ENCODE results near the gene ZRANB3.
"Not testable (repeated sequence)": the region's sequence is repeated elsewhere in the genome, so short reads cannot be mapped to it uniquely, and the experiment has no call there.

The ZRANB3 gene

GRCh38 chr2:135142323-135142722 is 388.7 kb downstream of the ZRANB3 start:
- TF ChIP-seq, protein P1, sequence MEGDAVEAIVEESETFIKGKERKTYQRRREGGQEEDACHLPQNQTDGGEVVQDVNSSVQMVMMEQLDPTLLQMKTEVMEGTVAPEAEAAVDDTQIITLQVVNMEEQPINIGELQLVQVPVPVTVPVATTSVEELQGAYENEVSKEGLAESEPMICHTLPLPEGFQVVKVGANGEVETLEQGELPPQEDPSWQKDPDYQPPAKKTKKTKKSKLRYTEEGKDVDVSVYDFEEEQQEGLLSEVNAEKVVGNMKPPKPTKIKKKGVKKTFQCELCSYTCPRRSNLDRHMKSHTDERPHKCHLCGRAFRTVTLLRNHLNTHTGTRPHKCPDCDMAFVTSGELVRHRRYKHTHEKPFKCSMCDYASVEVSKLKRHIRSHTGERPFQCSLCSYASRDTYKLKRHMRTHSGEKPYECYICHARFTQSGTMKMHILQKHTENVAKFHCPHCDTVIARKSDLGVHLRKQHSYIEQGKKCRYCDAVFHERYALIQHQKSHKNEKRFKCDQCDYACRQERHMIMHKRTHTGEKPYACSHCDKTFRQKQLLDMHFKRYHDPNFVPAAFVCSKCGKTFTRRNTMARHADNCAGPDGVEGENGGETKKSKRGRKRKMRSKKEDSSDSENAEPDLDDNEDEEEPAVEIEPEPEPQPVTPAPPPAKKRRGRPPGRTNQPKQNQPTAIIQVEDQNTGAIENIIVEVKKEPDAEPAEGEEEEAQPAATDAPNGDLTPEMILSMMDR (IDR thresholded peaks at IDR 0.05; ENCODE audit: low read depth, low read length, missing control alignments): no peak

GRCh38 chr2:135140606-135141005 is 390.4 kb downstream of the ZRANB3 start:
- TF ChIP-seq, protein P1 (IDR thresholded peaks at IDR 0.05; ENCODE audit: low read depth, low read length, missing control alignments): no peak
- no peak for DNase-seq (ENCODE audit: extremely low read depth, low read depth)

More at GRCh38 chr2:135142323-135142722, 388.7 kb downstream of the ZRANB3 start:
- no peak for DNase-seq (ENCODE audit: extremely low read depth, low read depth)
- H3K4me3 ChIP-seq (replicated peaks; ENCODE audit: low read depth, low read length): no peak overlapping the region

DNA sequence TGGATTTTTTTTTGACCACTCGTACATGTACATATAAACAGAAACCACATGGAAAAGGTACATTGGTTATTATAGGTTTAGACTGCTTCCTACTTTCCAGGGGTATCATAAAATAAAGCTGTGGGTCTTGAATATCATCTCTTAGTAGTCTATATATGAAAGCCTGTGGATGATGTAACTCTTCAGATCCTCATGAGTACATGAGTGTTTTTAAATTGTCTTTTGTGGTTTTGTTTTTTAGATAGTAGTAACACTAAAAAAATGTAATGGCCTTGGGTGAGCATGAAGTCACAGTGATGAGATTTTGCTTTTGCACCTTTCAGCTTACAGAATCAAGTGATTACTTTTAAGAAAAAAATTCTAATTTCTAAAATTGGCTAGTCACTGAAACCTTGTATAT is 398.7 kb downstream of the ZRANB3 start:
- TF ChIP-seq, protein P1 (IDR thresholded peaks at IDR 0.05; ENCODE audit: low read depth, low read length, missing control alignments): no peak
- no peak overlapping the region for H3K4me3 ChIP-seq (replicated peaks; ENCODE audit: low read depth, low read length)
- no peak for DNase-seq (ENCODE audit: extremely low read depth, low read depth)

More at GRCh38 chr2:135140606-135141005, 390.4 kb downstream of the ZRANB3 start:
- no peak overlapping the region for H3K4me3 ChIP-seq (replicated peaks; ENCODE audit: low read depth, low read length)

GRCh38 chr2:135130751-135131150 is 400.3 kb downstream of the ZRANB3 start:
- H3K4me3 ChIP-seq (replicated peaks; ENCODE audit: low read depth, low read length): no peak overlapping the region
- TF ChIP-seq, protein P1 (IDR thresholded peaks at IDR 0.05; ENCODE audit: low read depth, low read length, missing control alignments): no peak
- no peak for DNase-seq (ENCODE audit: extremely low read depth, low read depth)

GRCh38 chr2:135125940-135126339 is 405.1 kb downstream of the ZRANB3 start:
- no peak for DNase-seq (ENCODE audit: extremely low read depth, low read depth)
- TF ChIP-seq, protein P1 (IDR thresholded peaks at IDR 0.05; ENCODE audit: low read depth, low read length, missing control alignments): no peak
- H3K4me3 ChIP-seq (replicated peaks; ENCODE audit: low read depth, low read length): no peak overlapping the region

GRCh38 chr2:135124924-135125886 is 405.8 kb downstream of the ZRANB3 start:
- TF ChIP-seq, protein P1 (IDR thresholded peaks at IDR 0.05; ENCODE audit: low read depth, low read length, missing control alignments): no peak
- H3K4me3 ChIP-seq (replicated peaks; ENCODE audit: low read depth, low read length): no peak overlapping the region
- no peak for DNase-seq (ENCODE audit: extremely low read depth, low read depth)

GRCh38 chr2:135121658-135122039 is 409.4 kb downstream of the ZRANB3 start:
- H3K4me3 ChIP-seq (replicated peaks; ENCODE audit: low read depth, low read length); DNase-seq (ENCODE audit: extremely low read depth, low read depth): not testable (repeated sequence)

Measured in HFF-Myc (cell line).